Mammary epithelial cell (primary cell): ENCODE measurements around the gene TCF4.

Experiments used
- EZH2 ChIP-seq: IDR thresholded peaks from 2 replicates; pipeline ENCODE4 v1.6.1; 2012; ENCODE audit warnings: low read length, inconsistent platforms, borderline replicate concordance
- TF ChIP-seq, protein P1 (sequence below), 2 donors: IDR thresholded peaks in 1 of 2; conservative IDR thresholded peaks in 1 of 2; 2 replicates each; pipeline ENCODE4 v1.5.1; 2011 to 2012; ENCODE audit warnings: inconsistent platforms in 2 of 2, low read length in 2 of 2, mild to moderate bottlenecking in 2 of 2, control low read depth in 1 of 2, low read depth in 1 of 2; ENCODE audit not compliant: insufficient read depth in 1 of 2; ENCODE audit errors: extremely low read depth in 1 of 2

DNA sequence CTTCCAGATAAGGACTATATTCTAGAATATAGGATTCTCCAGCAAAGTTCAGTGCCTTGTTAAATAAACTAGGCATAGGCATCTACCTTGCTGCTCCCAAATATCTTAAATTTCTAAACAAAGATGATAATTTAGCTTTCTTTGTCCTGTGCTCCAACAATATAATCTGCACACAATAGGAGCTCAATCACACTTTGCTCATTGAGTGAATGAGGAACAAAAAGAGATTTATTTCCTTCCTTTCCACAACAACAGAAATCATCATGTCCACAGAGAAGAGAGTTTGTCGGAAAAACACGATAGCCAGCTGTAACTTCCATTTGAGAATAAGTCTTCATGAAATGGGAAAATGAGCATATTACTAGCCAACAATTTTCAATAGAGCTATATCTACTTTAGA is 256.7 kb downstream of the TCF4 start:
- TF ChIP-seq, protein P1, sequence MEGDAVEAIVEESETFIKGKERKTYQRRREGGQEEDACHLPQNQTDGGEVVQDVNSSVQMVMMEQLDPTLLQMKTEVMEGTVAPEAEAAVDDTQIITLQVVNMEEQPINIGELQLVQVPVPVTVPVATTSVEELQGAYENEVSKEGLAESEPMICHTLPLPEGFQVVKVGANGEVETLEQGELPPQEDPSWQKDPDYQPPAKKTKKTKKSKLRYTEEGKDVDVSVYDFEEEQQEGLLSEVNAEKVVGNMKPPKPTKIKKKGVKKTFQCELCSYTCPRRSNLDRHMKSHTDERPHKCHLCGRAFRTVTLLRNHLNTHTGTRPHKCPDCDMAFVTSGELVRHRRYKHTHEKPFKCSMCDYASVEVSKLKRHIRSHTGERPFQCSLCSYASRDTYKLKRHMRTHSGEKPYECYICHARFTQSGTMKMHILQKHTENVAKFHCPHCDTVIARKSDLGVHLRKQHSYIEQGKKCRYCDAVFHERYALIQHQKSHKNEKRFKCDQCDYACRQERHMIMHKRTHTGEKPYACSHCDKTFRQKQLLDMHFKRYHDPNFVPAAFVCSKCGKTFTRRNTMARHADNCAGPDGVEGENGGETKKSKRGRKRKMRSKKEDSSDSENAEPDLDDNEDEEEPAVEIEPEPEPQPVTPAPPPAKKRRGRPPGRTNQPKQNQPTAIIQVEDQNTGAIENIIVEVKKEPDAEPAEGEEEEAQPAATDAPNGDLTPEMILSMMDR (conservative IDR thresholded peaks at IDR 0.05 in 1 of 2, IDR thresholded peaks at IDR 0.05 in 1 of 2; ENCODE audit: extremely low read depth in 1 of 2, insufficient read depth in 1 of 2, low read depth in 1 of 2, low read length in 2 of 2): no peak
- TF ChIP-seq EZH2: no peak
